Inferior parietal cortex (tissue), 1 donor: ENCODE measurements around the gene ERICH2.

Source experiments
- DNase-seq: peaks from one replicate; pipeline ENCODE4 v3.0.0-alpha.2; 2016; ENCODE audit errors: extremely low spot score

ERICH2 gene

DNA sequence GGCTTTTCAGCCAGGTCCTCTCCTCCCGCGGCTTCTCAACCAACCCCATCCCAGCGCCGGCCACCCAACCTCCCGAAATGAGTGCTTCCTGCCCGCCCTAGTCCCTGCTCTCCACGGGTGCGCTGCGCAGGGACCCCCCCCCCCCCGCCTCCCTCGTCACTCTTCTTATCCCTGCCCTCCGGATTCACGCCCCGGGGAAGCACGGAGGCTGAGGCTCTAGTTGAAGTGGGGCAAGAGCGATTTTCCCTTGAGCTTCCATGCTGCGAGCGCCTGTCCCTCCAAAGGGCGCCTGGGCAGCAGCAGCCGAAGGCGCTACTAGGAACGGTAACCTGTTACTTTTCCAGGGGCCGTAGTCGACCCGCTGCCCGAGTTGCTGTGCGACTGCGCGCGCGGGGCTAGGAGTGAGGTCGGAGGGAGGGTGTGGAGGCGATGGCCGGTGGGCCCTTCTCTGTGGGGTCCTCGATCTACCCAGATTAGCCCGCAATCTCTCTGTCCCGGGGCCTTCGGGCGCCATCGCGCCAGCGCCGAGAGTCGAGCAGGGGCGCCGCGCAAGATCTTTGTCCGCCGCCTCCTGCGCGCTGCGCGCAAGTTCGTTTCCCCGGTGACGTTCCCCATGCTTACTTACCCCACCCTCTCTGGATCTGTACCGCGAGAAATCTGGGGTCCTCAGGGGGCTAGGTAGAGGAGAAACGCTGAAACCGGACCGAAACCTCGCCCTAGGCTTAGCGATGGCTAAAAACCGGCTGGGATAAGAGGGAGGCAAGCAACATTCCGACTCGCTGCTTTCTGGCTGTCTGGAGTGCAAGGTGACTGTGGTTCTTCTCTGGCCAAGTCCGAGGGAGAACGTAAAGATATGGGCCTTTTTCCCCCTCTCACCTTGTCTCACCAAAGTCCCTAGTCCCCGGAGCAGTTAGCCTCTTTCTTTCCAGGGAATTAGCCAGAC is 47.2 kb downstream of the ERICH2 start:
- DNase-seq = no peak

DNA sequence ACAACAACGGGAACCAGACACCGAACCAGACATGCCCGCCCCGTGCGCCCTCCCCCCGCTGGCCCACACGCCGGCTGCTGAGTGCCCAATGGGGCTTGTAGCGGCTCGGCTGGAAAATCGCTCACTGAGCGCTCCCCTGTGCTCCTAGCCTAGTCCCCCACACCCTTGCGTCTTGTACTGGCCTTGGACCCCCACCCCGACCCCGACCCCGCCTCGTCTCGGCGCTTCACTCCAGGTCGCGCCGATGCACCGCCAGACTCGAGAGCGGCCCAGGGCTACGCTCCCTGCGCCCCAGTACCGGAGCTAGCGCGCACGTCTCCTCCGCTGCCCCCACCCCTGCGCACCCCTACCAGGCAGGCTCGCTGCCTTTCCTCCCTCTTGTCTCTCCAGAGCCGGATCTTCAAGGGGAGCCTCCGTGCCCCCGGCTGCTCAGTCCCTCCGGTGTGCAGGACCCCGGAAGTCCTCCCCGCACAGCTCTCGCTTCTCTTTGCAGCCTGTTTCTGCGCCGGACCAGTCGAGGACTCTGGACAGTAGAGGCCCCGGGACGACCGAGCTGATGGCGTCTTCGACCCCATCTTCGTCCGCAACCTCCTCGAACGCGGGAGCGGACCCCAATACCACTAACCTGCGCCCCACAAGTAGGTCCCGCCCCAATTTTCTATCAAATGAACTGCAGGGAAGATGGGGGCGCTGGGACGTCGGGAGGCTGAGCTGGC is 48.0 kb downstream of the ERICH2 start:
- DNase-seq = no peak

DNA sequence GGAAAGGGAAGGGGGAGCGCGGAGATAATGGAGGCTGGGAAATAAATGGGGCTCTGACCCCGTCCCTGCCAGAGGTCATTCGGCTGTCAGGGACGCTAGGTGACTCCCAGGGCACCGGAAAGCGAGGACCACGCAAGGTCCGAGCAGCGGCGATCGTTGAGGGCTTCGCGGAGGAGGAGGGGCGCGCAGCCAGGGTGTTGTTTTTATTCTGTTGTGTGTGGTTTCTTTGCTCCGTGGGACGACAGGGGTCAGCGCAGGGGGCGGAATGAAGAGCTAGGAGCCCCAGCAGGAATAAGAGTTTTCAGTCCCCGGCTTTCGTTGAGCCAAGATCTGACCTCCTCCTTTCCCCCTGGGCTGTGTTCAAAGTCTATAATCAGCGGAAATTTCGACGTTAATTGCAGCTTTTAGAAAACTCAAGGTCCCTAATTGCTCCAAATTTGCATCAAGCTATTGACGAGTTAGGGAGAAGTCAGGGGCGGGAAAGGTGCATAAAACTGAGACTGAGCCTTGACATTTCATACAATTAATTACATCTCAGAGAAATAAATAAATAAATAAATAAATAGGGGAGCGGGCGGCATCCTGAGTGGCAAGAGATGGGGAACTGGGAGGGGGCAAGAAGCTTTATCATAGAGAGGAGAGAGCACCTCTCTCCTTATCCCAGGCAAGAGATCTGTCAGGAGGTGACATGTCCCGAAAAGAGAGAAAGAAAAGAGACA is 48.7 kb downstream of the ERICH2 start:
- no peak for DNase-seq

DNA sequence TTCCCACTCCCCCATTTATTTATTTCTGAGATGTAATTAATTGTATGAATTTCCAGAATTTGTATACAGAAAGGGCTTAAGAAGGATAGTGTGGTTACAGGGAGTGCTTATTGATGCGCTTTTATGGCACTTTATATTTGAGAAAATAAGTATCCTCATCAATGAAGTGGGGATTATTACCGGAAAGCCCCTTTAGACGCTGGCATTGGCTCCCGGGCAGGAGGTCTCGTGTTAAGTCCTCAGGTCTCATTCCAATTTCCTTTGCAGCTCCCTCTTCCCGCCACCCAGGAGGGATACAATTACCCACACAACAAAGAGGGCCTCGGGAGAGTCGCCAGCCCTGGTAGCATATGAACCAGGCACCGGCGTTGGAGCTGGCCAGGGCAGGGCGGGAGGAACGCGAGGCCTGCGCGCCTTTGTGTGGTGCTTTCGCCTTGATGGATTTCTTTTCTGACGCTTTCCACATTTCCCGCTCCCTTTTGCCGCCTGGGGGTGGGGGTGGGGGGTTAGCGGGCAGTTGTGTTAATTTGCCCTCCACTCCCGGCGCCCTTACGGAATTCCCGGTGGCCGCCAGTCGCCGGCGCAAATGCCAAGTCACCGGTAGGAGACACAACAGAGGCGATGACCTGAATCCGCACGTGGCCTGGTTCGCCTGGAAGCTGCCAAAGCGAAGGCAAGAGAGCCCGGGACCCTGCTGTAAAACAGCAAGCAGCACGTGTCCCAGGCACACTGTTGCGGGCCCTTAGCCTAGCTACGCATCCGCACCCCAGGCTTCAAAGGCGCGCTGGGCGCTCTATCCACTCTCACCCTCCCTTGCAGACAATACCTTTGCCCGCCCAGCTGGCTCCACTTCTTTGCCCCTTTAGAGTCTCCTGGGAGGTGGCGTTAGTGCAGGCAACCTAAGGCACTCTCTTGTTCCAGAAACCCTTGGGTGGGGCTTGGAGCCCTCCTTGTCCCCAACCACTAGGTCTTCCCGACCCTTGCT is 49.8 kb downstream of the ERICH2 start:
- no peak for DNase-seq

DNA sequence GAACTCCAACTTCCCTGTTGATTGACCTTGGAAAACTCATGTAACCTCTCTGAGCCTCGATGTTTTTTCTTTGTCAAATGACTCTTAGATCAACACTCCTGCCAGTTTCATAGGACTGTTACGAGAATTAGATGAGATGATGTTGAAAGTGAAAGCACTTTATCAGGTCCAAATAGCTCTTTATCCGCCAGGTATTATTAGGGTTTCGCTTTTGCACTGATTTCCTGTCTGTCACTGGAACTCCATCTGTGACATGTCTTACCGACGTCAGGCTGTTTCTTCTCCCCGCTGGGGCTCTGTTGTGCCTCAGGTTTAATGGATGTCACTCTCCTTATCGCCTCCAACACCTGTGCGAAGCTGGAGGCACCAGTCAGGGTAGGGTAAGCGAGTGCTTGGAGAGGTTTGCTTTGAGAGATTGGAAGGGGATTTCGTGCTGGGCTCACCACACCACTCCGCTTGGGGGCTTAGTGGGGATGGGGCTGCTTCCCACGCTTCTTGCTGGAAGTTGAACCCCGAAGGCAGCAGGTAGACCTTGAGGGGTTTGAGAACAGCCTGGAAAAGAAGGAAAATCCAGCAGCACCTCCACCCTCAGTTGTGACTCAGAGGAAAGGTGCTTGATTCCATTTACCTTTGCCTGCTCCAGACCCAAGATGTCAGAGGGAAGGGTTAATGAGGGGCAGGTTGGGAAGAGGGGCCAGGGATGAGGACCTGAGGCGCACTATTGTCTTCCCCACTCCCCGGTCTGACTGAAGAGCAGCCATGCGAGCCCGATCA is 50.8 kb downstream of the ERICH2 start:
- DNase-seq = no peak

DNA sequence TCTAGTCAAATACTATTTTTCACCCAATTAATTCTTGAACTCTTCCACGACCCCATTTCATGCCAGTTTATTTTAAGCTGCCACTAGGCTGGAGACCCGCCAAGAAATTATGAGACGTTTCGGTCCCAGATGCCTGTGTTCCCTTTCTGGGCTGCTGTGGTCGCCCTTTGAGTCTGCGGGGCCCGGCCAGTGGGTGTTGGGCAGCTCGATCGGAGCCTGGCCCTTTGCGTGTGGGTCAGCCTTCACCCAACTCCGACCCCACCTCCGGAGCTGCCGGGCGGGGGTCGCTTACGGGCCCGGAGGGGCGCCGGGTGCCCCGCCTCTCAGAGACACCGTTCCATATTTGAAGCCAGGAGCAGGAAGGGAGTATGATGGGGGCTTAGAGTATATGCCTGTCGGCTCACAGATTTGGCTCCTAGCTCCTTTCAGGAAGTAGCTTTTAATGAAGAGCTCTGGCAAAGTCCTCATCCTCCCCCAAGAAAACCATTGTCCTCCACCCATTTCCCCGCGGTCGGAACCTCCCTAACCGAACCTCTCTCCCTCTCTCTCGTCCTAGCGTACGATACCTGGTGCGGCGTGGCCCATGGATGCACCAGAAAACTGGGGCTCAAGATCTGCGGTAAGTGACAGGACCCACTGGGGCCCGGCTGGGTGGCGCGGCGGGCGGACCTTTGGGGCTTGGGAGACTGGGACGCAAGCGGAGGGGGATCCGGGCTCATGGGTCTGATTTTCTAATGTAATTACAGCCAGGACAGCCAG is 51.5 kb downstream of the ERICH2 start:
- DNase-seq = no peak

DNA sequence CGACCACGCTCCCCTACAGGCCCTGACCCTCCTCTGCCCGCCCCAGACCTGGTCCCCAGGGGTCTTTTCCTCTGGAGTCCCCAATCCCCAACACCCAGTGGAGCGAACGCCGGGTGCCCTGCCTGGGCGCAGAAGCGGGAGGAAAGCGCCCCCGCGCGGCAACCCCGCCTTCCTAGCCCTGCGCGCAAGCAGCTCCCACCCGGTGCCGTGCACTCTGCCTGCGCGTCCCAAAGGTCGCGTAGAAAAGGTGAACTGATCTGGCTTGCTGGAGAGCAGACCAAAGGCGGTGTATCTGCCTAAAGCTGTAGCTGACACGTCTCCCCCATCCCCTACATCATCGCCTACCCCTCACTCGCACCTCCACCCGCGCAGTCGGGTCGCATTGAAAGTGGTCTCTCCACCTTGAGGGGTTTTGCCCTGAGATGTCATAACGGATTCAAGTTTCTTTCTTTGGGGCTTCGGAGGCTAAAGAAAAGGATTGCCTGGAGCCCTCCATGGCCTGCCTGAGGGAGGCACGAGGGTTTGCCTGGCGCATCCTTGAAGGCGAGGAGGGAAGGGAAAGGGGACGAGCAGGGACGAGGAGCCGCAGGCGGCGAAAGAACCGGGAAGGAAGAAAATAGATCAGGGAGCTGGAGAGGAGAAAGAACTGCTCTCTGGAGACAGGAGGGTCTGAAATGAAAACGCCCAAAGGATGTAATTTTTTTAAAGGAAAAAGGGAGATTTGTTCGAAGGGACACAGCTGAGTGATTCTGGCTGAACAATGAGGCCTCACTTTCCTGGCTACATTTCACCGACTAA is 52.3 kb downstream of the ERICH2 start:
- DNase-seq = no peak

DNA sequence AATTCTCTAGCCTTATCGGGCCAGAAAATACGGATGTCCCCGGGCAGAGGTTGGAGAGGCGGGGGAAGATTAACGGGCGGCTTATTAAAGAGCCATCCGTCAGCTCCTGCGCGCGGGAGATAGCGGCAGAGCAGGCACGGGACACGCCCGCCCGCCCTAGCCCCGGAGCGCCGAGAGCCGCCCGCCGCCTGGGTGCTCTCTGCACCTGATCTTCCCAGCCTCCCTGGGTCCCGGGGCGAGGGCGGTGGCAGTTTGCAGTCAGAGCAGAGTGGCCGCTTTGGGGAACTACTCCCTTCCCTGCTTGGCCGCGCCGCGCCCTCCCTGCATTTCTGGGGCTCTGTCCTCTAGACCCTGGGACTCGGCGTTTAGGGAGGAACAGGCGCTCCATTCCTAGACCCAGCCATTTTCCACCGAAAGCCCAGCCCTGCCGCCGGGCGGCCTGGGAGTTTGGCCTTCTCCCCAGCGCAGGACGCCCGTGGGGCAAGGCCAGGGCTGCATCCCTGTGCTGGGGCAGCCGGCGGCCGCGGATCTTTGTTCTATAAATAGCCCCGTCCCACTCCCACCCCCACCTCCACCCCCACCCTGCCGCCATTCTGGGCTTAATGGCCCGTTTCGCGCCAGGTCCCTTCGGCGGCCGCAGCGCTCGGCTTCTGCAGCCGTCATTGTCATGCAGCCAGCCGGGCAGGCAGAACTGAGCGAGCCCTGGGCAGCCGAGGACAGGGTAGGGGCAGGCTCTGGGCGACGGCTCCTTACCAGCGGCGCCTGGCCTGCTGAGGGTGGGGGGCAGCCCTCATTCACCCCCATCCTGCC is 53.1 kb downstream of the ERICH2 start:
- DNase-seq = no peak

DNA sequence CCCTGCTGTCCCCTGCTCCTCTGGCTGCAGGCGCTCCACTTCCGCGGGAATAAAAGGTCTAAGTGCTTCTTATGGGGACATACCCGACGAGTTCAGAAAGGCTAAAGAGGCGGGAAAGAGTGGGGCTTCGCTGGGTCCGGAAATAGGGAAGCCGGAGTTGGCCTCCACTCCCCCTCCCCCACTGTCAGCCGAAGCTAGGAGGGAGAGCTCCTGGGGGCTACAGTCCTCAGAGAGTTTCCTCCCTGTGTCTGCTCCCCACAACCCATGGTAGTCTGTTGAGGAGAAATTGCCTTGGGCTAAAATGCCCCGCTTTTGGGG is 53.7 kb downstream of the ERICH2 start:
- DNase-seq = no peak

DNA sequence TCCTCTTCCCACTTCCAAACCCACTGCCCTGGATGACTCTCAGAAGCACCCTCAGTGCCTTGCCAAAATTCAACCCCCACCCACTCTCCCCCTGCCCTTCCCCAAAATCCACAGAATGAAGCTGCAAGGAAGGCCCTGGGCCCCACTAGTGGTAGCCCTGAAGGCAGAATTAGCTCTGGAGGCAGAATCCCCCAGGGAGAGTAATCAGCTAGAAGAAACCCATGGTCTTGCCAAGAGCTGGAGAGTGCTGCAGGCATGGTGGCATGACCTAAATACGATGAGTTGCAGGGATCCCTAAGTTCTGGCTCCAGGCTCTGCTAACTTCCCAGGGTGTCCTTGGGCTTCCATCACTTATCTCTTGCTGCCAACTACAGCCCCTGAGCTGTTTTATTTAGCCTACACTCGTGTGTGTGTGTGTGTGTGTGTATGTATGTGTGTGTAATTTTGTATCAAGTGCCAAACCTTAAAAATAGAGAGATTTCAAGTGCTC is 54.4 kb downstream of the ERICH2 start:
- DNase-seq = no peak

DNA sequence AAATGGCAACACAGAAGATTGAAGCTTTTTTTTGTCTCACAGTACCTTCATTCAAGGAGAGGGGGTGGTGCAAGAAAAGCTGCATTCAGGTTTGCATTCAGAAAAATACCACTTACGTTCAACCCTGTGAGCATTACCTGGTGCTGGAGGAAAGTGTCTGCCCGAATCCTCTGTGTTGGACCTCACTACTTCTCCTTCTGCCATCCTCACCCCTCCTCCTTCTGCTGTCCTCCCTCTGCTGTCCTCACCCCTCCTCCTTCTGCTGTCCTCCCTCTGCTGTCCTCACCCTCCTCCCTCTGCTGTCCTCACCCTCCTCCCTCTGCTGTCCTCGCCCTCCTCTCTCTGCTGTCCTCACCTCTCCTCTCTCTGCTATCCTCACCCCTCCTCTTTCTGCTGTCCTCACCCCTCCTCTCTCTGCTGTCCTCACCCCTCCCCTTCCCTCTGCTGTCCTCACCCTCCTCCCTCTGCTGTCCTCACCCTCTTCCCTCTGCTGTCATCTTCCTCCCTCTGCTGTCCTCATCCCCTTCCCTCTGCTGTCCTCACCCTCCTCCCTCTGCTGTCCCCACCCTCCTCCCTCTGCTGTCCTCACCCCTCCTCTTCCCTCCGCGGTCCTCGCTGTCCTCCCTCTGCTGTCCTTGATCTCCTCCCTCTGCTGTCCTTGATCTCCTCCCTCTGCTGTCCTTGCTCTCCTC is 57.8 kb downstream of the ERICH2 start:
- no peak for DNase-seq

DNA sequence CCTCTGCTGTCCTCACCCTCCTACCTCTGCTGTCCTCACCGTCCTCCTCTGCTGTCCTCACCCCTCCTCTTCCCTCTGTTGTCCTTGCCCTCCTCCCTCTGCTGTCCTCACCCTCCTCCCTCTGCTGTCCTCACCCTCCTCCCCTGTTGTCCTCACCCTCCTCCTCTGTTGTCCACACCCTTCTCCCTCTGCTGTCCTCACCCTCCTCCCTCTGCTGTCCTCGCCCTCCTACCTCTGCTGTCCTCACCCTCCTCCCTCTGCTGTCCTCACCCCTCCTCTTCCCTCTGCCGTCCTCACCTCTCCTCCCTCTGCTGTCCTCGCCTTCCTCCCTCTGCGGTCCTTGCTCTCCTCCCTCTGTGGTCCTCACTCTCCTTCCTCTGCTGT is 58.3 kb downstream of the ERICH2 start:
- DNase-seq = no peak

DNA sequence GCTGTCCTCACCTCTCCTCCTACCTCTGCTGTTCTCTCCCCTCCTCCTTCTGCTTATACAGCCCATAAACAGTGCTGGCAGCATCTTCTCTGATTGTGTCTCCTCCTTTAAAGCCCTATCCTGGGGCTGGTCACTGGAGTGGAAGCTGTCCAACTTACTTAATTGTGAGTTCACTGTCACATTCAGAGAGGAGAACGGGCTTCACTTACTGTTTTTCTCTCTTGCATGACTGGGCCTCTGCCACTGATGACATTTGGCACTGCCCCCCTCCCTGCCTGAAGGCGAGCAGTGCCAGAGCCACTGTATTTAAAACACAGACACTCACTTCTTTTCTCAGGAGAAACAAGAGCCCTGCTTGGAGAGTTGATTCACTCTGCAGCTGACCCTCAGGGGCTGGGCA is 58.9 kb downstream of the ERICH2 start:
- no peak for DNase-seq

DNA sequence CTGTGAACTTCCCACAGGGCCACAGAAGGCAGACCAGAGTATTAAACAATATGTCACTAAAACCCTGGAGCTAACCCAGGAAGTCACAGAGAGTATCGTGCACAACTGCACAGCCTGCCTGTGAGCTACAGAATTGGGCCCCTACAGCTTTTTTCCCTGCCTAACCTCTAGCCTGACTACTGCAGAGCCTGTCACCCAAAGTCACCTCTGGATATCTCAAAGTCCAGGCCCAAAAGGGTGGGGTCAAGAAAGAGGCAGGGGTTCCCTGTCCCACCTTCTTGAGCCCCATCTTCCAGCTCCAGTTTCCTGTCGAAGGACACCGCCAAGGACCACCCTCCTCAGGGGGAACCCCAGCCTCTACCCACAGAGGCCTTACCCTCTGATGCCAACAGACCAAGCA is 60.0 kb downstream of the ERICH2 start:
- DNase-seq = no peak

DNA sequence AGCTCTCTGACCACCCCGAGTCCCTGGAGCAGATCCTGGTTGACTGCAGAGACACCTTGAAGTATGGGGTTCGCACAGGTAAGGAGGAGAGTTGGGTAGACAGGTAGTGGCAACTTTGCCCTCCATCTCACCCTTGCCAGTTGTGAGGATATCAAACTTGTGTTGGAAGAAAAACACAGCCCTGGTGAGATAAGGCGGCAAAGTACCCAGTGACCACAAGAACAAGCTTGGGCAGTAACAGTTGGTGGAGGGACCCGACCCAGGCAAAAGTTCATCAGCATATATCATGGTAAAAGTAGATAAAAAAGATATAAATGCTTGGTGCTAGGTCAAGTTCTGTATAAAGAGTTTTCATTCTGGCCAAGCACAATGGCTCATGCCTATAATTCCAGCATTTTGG is 60.9 kb downstream of the ERICH2 start:
- no peak for DNase-seq

DNA sequence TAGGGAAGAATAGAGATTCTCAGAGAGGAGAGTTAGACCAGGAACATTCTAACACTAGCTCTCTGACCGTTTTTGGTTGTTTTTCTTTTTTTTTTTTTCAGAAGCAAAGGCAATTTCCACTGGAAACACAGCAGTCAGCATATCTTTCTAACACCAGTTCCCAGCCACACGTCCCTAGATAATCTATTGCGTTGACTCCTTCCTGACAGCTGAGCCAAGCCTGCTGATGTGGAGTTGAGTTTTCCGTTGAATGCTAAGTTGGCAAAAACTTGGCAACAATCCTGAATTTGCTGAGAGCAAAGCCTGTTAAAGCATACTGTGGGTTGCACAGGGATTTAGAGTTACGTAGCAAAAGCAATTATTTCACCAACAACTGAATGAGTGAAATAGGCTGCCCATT is 65.8 kb downstream of the ERICH2 start:
- no peak for DNase-seq

DNA sequence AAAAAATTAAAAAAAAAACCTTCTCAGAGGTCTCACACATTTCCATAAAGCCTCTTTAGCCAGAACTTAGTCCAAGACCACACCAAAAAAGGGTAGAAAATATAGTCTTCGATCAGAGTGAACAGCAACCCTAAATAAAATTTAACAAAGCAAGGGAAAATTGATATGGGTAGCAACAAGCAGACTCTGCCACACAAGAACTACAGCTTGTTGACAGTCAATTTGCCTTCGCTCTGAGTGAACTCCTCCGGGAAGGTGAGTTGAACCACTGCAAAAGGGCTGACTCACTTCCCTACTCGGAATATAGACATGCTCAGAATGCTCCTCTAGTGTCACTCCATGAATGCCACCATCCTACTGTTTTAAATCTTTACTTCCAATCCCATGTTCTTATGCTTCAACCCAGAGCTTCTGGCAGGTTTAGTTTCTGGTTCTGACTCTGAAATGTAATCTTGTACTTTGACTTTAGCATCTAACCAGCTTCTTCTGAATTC is 70.6 kb downstream of the ERICH2 start:
- no peak for DNase-seq
